Esophagus squamous epithelium (tissue), 5 donors: ENCODE results near the gene DCUN1D4. TPM values are rescaled to one million over a fixed set of nuclear protein-coding genes. Genes with fewer than 3 reads are reported as not detected.

Source experiments
- DNase-seq: peaks from one replicate; lab custom pipeline; 2025; lab: John Stamatoyannopoulos, UW
- H3K27ac ChIP-seq, 4 donors: fragments of 200-600 bp; sonication (generic); one replicate each; pipeline ENCODE4 v1.5.1; 2016 to 2019; ENCODE audit warnings: mild to moderate bottlenecking in 1 of 4
- H3K27me3 ChIP-seq, 4 donors: fragments of 200-600 bp; sonication (generic); 1 replicate in 3 of 4; 2 replicates in 1 of 4; pipeline versions ENCODE4 v1.5.1 to v1.6.0; 2017 to 2021; ENCODE audit warnings: antibody characterized with exemption in 1 of 4
- H3K36me3 ChIP-seq, 3 donors: fragments of 200-600 bp; sonication (generic); one replicate each; pipeline ENCODE4 v1.5.1; 2016 to 2019
- H3K4me1 ChIP-seq, 3 donors: fragments of 200-600 bp; sonication (generic); one replicate each; pipeline ENCODE4 v1.5.1; 2017 to 2019
- H3K4me3 ChIP-seq, 4 donors: fragments of 200-600 bp; sonication (generic); 1 replicate in 3 of 4; 2 replicates in 1 of 4; pipeline ENCODE4 v1.5.1; 2016 to 2019; ENCODE audit warnings: mild to moderate bottlenecking in 2 of 4, moderate library complexity in 1 of 4
- H3K9me3 ChIP-seq, 3 donors: fragments of 200-600 bp; sonication (generic); one replicate each; pipeline ENCODE4 v1.5.1; 2016 to 2019
- POLR2A ChIP-seq, 4 donors: fragments of 450-650 bp; IDR thresholded peaks; one replicate each; pipeline ENCODE4 v1.6.1; 2017; ENCODE audit warnings: antibody characterized with exemption in 4 of 4, mild to moderate bottlenecking in 4 of 4, moderate library complexity in 3 of 4
- WGBS, 2 donors: methylation state at CpG; one replicate each; pipeline ENCODE4 v1.1.5; 2018; 5-methylcytosine and 5-hydroxymethylcytosine counted together
- intact Hi-C: fragments of 100-400 bp; cut with DNase I; formaldehyde crosslinking; loops from one replicate; pipeline ENCODE4 v1.15.0; 2022
- total RNA-seq, 4 donors: library from RNA; depleted of rRNA; stranded (reverse); fragments of >200 nt; gene quantifications; one replicate each; pipeline ENCODE4 v1.1.0, GENCODE V29; 2016
- TF ChIP-seq, protein P1 (sequence below), 6 experiments: fragments of 450-650 bp in 4 of 6; fragments of 200-600 bp in 2 of 6; sonication (generic) in 2 of 6; IDR thresholded peaks; one replicate each; pipeline ENCODE4 v1.5.1; 2016 to 2019; ENCODE audit warnings: antibody characterized with exemption in 6 of 6, mild to moderate bottlenecking in 4 of 6, moderate library complexity in 4 of 6
- donor health status: DM: yes; HTN: yes; CAD: no.

The DCUN1D4 gene
- total RNA-seq, 4 donors from 2014 or later: 13.0 to 33.0 (median 16.7) TPM

GRCh38 chr4:51840781-51841180 is 2.2 kb upstream of the DCUN1D4 start:
- H3K27ac ChIP-seq: no peak overlapping the region
- TF ChIP-seq, protein P1, sequence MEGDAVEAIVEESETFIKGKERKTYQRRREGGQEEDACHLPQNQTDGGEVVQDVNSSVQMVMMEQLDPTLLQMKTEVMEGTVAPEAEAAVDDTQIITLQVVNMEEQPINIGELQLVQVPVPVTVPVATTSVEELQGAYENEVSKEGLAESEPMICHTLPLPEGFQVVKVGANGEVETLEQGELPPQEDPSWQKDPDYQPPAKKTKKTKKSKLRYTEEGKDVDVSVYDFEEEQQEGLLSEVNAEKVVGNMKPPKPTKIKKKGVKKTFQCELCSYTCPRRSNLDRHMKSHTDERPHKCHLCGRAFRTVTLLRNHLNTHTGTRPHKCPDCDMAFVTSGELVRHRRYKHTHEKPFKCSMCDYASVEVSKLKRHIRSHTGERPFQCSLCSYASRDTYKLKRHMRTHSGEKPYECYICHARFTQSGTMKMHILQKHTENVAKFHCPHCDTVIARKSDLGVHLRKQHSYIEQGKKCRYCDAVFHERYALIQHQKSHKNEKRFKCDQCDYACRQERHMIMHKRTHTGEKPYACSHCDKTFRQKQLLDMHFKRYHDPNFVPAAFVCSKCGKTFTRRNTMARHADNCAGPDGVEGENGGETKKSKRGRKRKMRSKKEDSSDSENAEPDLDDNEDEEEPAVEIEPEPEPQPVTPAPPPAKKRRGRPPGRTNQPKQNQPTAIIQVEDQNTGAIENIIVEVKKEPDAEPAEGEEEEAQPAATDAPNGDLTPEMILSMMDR (IDR thresholded peaks at IDR 0.05): no peak
- TF ChIP-seq POLR2A (IDR thresholded peaks at IDR 0.05): no peak
- 83 to 88% methylated on average over 4 of the region's 4 CpGs for WGBS, 2 donors
- no peak for DNase-seq
- no peaks in the 10 kb centered on the region for H3K9me3 ChIP-seq
- peaks cover 0 to 19% (median 4%) of the 10 kb centered on the region in 3 donors for H3K4me1 ChIP-seq
- H3K4me3 ChIP-seq: no peak overlapping the region
- H3K27me3 ChIP-seq: no peaks in the 10 kb centered on the region
- intact Hi-C loops: no loop called here
- no peaks in the 10 kb centered on the region for H3K36me3 ChIP-seq

DNA sequence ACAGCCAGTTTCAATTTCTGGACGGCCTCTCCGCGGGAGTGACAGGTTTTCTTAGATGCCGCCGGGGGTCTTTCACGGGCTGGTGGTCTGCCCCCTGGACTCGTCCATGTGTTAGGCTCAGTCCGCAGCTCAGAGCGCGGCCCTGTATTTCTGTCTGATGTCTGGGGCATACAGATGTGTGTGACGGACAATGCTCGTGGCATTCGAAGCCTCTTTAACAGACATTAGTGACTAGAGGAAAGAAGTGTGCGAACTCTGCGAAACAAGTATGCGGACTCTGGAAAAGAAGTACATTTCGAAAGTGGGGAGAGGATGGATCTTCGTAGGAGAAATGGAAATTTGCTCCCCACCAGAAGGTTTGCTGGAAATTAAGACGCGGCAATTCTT is 793 bp upstream of the DCUN1D4 start:
- intact Hi-C loops: no loop called here

GRCh38 chr4:51843309-51844152 is 578 bp downstream of the DCUN1D4 start:
- intact Hi-C loops: no loop called here
- Histone ChIP-seq H3K36me3 (no peaks in the 10 kb centered on the region), H3K4me1 (peaks cover 0 to 23% (median 4%) of the 10 kb centered on the region in 3 donors), H3K4me3 (peak overlapping the region; percentile 74 to 99 (median 94)), H3K9me3 (no peaks in the 10 kb centered on the region), H3K27ac (peak overlapping the region; percentile 94 to 98 (median 96)), H3K27me3 (no peaks in the 10 kb centered on the region)
- TF ChIP-seq, protein P1 (IDR thresholded peaks at IDR 0.05): no peak
- no peak for TF ChIP-seq POLR2A (IDR thresholded peaks at IDR 0.05)
- WGBS, 2 donors: 0 to 2% methylated on average over 13 to 16 of the region's 64 CpGs
- peak; percentile 51 for DNase-seq

More for the DNA sequence above, 793 bp upstream of the DCUN1D4 start:
- TF ChIP-seq, protein P1 (IDR thresholded peaks at IDR 0.05): no peak
- no peak for TF ChIP-seq POLR2A (IDR thresholded peaks at IDR 0.05)
- H3K4me3 ChIP-seq: peak overlapping the region; percentile 74 to 99 (median 94)
- no peaks in the 10 kb centered on the region for H3K27me3 ChIP-seq
- H3K27ac ChIP-seq: peak overlapping the region; percentile 94 to 98 (median 96)
- peaks cover 0 to 23% (median 4%) of the 10 kb centered on the region in 3 donors for H3K4me1 ChIP-seq
- H3K36me3 ChIP-seq: no peaks in the 10 kb centered on the region
- DNase-seq: no peak
- no peaks in the 10 kb centered on the region for H3K9me3 ChIP-seq
- 0% methylated on average over 14 to 16 of the region's 20 CpGs for WGBS, 2 donors

GRCh38 chr4:51844153-51845054 is 1.5 kb downstream of the DCUN1D4 start:
- H3K27me3 ChIP-seq: no peaks in the 10 kb centered on the region
- WGBS, 2 donors: 0 to 3% methylated on average over 7 to 34 of the region's 71 CpGs
- H3K36me3 ChIP-seq: peaks cover 0 to 8% (median 0%) of the 10 kb centered on the region in 3 donors
- TF ChIP-seq, protein P1 (IDR thresholded peaks at IDR 0.05): no peak
- TF ChIP-seq POLR2A (IDR thresholded peaks at IDR 0.05): peak in 2 of 4 donors; percentile 27 to 37
- intact Hi-C loops: no loop called here
- peaks cover 0 to 23% (median 4%) of the 10 kb centered on the region in 3 donors for H3K4me1 ChIP-seq
- H3K27ac ChIP-seq: peak overlapping the region; percentile 94 to 98 (median 96)
- peak overlapping the region; percentile 74 to 99 (median 94) for H3K4me3 ChIP-seq
- peak; percentile 76 for DNase-seq
- no peaks in the 10 kb centered on the region for H3K9me3 ChIP-seq
